Psoas muscle (tissue), 8 donors: ENCODE measurements around the gene P3R3URF. TPM values are rescaled to one million over a fixed set of nuclear protein-coding genes. Genes with fewer than 3 reads are reported as not detected.

Experiments
- ATAC-seq, 4 donors: fragments of 200-7000 bp; cut with Tn5 transposase; one replicate each; pipeline ENCODE4 v1.9.1; 2020; ENCODE audit warnings: moderate library complexity in 3 of 4, mild to moderate bottlenecking in 2 of 4
- DNase-seq, 2 donors: peaks; one replicate each; pipeline ENCODE4 v3.0.0-alpha.2; 2020
- H3K27ac ChIP-seq: fragments of 200-600 bp; one replicate; pipeline ENCODE4 v1.8.0; 2022
- H3K27me3 ChIP-seq, 3 donors: fragments of 200-600 bp in 1 of 3; one replicate each; pipeline versions ENCODE4 v1.6.1 to v1.8.0; 2013 to 2022; ENCODE audit warnings: low read length in 2 of 3, mild to moderate bottlenecking in 2 of 3, moderate library complexity in 1 of 3; ENCODE audit not compliant: insufficient read depth in 3 of 3
- H3K36me3 ChIP-seq, 2 donors: fragments of 200-600 bp in 1 of 2; one replicate each; pipeline versions ENCODE4 v1.6.1 to v1.8.0; 2013 to 2022; ENCODE audit warnings: low read depth in 1 of 2, mild to moderate bottlenecking in 1 of 2, moderate library complexity in 1 of 2; ENCODE audit not compliant: insufficient read depth in 1 of 2
- H3K4me1 ChIP-seq: fragments of 200-600 bp; one replicate; pipeline ENCODE4 v1.8.0; 2022
- H3K4me3 ChIP-seq: fragments of 200-600 bp; one replicate; pipeline ENCODE4 v1.8.0; 2022; ENCODE audit warnings: mild to moderate bottlenecking
- H3K9me3 ChIP-seq: fragments of 200-600 bp; one replicate; pipeline ENCODE4 v1.8.0; 2022
- CTCF ChIP-seq: fragments of 200-600 bp; IDR thresholded peaks from one replicate; pipeline ENCODE4 v1.8.0; 2022; ENCODE audit warnings: antibody characterized with exemption
- WGBS, 3 donors: extraction: QIAGEN DNeasy Blood & Tissue Kit; methylation state at CpG; one replicate each; pipeline versions ENCODE4 v1.1.6 to v1.1.7; 2013; 5-methylcytosine and 5-hydroxymethylcytosine counted together
- intact Hi-C, 2 donors: fragments of 100-400 bp; cut with DNase I; formaldehyde crosslinking; loops; one replicate each; pipeline versions ENCODE4 v1.11.0 to v1.14.2; 2022
- polyA plus RNA-seq, 3 donors: library from polyadenylated mRNA; stranded (reverse); fragments of 200-250 nt; gene quantifications; one replicate each; pipeline ENCODE4 v1.2.3, GENCODE V29; 2013
- total RNA-seq, 4 donors: library from RNA; stranded (reverse); fragmentation: NEBNext Ultra II Directional in 2 of 4; extraction: Animal tissue kit (Norgen Biotek cat#: 25700) in 2 of 4; gene quantifications; one replicate each; pipeline versions ENCODE4 v1.2.1 to v1.2.4, GENCODE V29; 2021 to 2023
- donor health status: healthy with polysubstance abuse.
- donor health status: DM: no; HTN: no; CAD: no; lungs with moderate emphysema.
- donor health status: Bipolar disorder and iron deficiency.
- donor health status: healthy.
- donor health status: DM: yes; HTN: yes; CAD: no.
- donor health status: DM: no; HTN: no; CAD: no.
- donor health status: DM: no; HTN: no; CAD: no.
- donor health status: DM: yes; HTN: yes; CAD: no.

Gene P3R3URF
- total and polyA plus RNA-seq, 7 donors: not detected

DNA sequence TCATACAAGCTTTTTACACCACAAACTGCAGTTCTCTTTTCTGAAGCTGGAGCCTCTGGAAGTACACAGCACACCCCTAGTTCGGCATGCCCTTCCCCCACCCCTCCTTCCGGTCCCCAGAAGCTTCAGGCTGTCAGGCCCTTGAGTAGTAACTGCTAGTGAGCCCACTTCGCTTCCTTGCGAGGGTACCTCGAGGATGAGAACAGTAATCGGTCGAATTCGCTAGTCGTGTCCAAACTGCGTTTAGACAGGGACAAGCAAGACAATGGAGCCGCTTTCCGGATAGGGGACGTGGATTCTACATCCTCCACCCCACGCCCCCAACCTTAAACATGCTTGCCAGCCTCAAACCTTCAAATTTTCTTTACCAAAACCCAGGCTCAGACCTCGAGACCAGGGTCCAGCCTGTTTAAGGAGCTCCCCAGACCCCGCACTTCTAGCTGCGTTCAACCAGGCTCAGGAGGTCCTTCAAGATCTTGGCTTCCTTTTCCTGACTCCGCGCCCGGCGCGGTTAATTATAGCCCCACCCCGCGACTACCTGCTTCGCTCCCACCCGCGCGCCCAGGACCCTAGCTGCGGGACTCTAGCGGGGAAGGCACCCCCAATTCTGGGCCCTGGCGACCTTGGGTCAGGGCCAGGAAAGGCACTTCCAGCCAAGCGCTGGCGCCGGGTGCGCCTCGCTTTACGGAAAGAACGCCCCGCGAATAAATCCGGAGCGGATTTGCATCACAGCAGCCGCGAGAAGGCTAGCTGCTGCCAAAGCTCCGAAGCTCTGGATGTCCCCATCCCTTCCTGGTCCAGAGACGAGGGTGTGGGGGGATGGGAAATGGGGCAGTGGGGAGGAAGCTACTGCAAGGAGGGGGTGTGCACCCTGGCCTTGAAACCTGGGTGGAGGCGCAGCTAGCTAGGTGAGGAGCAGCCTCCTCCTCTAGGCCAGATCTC lies 9.5 kb downstream of the P3R3URF start:
- peak; percentile 48 to 74 for DNase-seq
- intact Hi-C loops: no loop called here
- Histone ChIP-seq H3K4me3 (peak overlapping the region; percentile 72), H3K9me3 (no peaks in the 10 kb centered on the region), H3K27ac (peak overlapping the region; percentile 72), H3K4me1 (peaks cover 17% of the 10 kb centered on the region), H3K27me3 (no peaks in the 10 kb centered on the region), H3K36me3 (no peaks in the 10 kb centered on the region)
- ATAC-seq: peak; percentile 36 to 74 (median 59)
- TF ChIP-seq CTCF: no peak
- WGBS, 3 donors: 15 to 18% (median 16%) methylated on average over 47 of the region's 47 CpGs

DNA sequence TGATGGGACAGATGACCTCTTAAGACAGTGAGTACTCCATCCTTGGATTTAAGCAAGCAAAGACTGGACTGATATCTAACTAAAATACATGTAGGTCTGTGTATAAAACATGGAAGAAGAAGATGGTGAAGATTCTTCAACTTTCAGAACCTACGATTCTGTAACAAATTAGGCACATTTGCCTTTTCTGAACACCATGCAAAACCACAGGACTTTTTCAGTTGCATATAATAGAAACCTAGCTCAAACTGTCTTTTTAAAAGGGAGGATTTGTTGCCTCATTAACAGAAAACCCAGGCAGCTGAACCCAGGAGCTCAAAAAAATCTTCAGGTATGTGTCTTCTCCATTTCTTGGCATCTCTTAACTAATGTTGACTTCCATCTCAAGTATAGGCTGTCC lies 16.1 kb downstream of the P3R3URF start:
- ATAC-seq (no peak), DNase-seq (no peak)
- intact Hi-C loops: no loop called here
- Histone ChIP-seq H3K4me1 (no peaks in the 10 kb centered on the region), H3K9me3 (no peaks in the 10 kb centered on the region), H3K27ac (no peak overlapping the region), H3K36me3 (no peaks in the 10 kb centered on the region), H3K27me3 (no peaks in the 10 kb centered on the region), H3K4me3 (no peak overlapping the region)
- 82 to 86% (median 84%) methylated on average over 1 of the region's 1 CpG for whole genome bisulfite sequencing, 3 donors
- no peak for TF ChIP-seq CTCF

GRCh38 chr1:46159516-46159915 lies 16.8 kb downstream of the P3R3URF start:
- ATAC-seq: no peak
- intact Hi-C loops: no loop called here
- Histone ChIP-seq H3K4me1 (no peaks in the 10 kb centered on the region), H3K4me3 (no peak overlapping the region), H3K36me3 (no peaks in the 10 kb centered on the region), H3K27me3 (no peaks in the 10 kb centered on the region), H3K27ac (no peak overlapping the region), H3K9me3 (no peaks in the 10 kb centered on the region)
- no peak for DNase-seq
- no peak for TF ChIP-seq CTCF
- WGBS, 3 donors: 47 to 52% (median 50%) methylated on average over 3 of the region's 3 CpGs

GRCh38 chr1:46158312-46159281 lies 17.7 kb downstream of the P3R3URF start:
- 94 to 96% (median 96%) methylated on average over 13 of the region's 13 CpGs for WGBS, 3 donors
- intact Hi-C loops: no loop called here

More at GRCh38 chr1:46158312-46159281, 17.7 kb downstream of the P3R3URF start:
- Histone ChIP-seq H3K27ac (no peak overlapping the region), H3K4me3 (no peak overlapping the region), H3K27me3 (no peaks in the 10 kb centered on the region), H3K4me1 (no peaks in the 10 kb centered on the region), H3K9me3 (no peaks in the 10 kb centered on the region), H3K36me3 (no peaks in the 10 kb centered on the region)
- ATAC-seq: no peak
- TF ChIP-seq CTCF: no peak
- DNase-seq: no peak
